H1 (cell line): ENCODE data around the gene UQCR10. TPM values are rescaled to one million over a fixed set of nuclear protein-coding genes. Genes with fewer than 3 reads are reported as not detected.

Source experiments
- BACH1 ChIP-seq: IDR thresholded peaks from 2 replicates; pipeline ENCODE4 v1.6.1; 2012; ENCODE audit warnings: low read length, improper control_type of control experiment
- CTCF ChIP-seq, 3 experiments: IDR thresholded peaks; 1 replicate in 2 of 3; 2 replicates in 1 of 3; pipeline versions ENCODE4 v1.5.1 to v1.6.1; 2011; ENCODE audit warnings: low read length in 3 of 3, mild to moderate bottlenecking in 3 of 3, inconsistent platforms in 2 of 3, low read depth in 1 of 3, moderate library complexity in 1 of 3; ENCODE audit not compliant: insufficient read depth in 1 of 3; ENCODE audit errors: control extremely low read depth in 1 of 3
- EZH2 ChIP-seq: fragments of 200-600 bp; sonication (generic); IDR thresholded peaks from 2 replicates; pipeline ENCODE4 v1.7.1; 2012; ENCODE audit warnings: low read depth, mild to moderate bottlenecking, moderate library complexity, low read length, inconsistent platforms; ENCODE audit not compliant: severe bottlenecking
- GABPA ChIP-seq: IDR thresholded peaks from 2 replicates; pipeline ENCODE4 v1.6.1; 2011; ENCODE audit warnings: mild to moderate bottlenecking, low read length, moderate library complexity, borderline replicate concordance; ENCODE audit not compliant: insufficient read depth
- KDM5A ChIP-seq: fragments of 200-600 bp; IDR thresholded peaks from 2 replicates; pipeline ENCODE4 v1.7.1; 2012; ENCODE audit warnings: mild to moderate bottlenecking, low read length, inconsistent platforms, mixed read lengths
- POU5F1 ChIP-seq: IDR thresholded peaks from 2 replicates; pipeline ENCODE4 v1.6.1; 2011; ENCODE audit warnings: low read depth, mild to moderate bottlenecking, low read length, moderate library complexity
- RXRA ChIP-seq: IDR thresholded peaks from 2 replicates; pipeline ENCODE4 v1.6.1; 2011; ENCODE audit warnings: low read depth, mild to moderate bottlenecking, low read length, moderate library complexity; ENCODE audit not compliant: insufficient read depth
- SIRT6 ChIP-seq: IDR thresholded peaks from one replicate; pipeline ENCODE4 v1.7.1; 2012; ENCODE audit warnings: low read length, inconsistent platforms
- polyA plus RNA-seq, 7 experiments: library from polyadenylated mRNA; depleted of rRNA in 3 of 7; stranded (reverse) in 5 of 7; unstranded in 2 of 7; fragments of >200 nt in 5 of 7; fragments of 200-250 nt in 2 of 7; gene quantifications; 1 replicate in 5 of 7; 2 replicates in 1 of 7; 4 replicates in 1 of 7; pipeline versions ENCODE4 v1.2.1 to v1.2.3, GENCODE V29; 2011 to 2013; ENCODE audit warnings: missing spikeins in 2 of 7, mixed read lengths in 2 of 7
- total RNA-seq: library from RNA; stranded (reverse); fragmentation: NEBNext Ultra II Directional; extraction: Animal tissue kit (Norgen Biotek cat#: 25700); gene quantifications from 2 replicates; pipeline ENCODE4 v1.2.1, GENCODE V29; 2021
- TF ChIP-seq, protein P1 (sequence below): IDR thresholded peaks from 2 replicates; pipeline ENCODE4 v1.6.1; 2011; ENCODE audit warnings: low read depth, mild to moderate bottlenecking, low read length; ENCODE audit not compliant: insufficient read depth

The UQCR10 gene
- total and polyA plus RNA-seq, 2 of the 8 experiments (the other 6 are each of a cell fraction or from before 2014, with no cell fraction given), result 102 to 260 TPM

GRCh38 chr22:29720811-29721323 lies 46.3 kb upstream of the UQCR10 start (continued):
- TF ChIP-seq KDM5A (no peak), BACH1 (no peak), GABPA (0 out of 2 replicates have a peak, but pooled peaks have one; percentile 16), RXRA (no peak), EZH2 (peak; percentile 83), POU5F1 (no peak), SIRT6 (no peak), CTCF (IDR thresholded peaks at IDR 0.05; ENCODE audit: control extremely low read depth in 1 of 3, insufficient read depth in 1 of 3, low read depth in 1 of 3, low read length in 3 of 3) (no peak)
- TF ChIP-seq, protein P1, sequence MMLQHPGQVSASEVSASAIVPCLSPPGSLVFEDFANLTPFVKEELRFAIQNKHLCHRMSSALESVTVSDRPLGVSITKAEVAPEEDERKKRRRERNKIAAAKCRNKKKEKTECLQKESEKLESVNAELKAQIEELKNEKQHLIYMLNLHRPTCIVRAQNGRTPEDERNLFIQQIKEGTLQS, result no peak
